HG03139 (cell line): ENCODE data around the gene GP2.
"Not testable (repeated sequence)": the region's sequence is repeated elsewhere in the genome, so short reads cannot be mapped to it uniquely, and the experiment has no call there.

ENCODE experiments used
- ATAC-seq: cut with Tn5 transposase; IDR thresholded peaks from one replicate; pipeline ENCODE4 v1.9.1; 2021; ENCODE audit not compliant: unreplicated experiment

Gene GP2

GRCh38 chr16:20326321-20326720 lies 992 bp downstream of the GP2 start:
- ATAC-seq, result no peak

- no peak for ATAC-seq
These were observed 2.3 kb downstream of the GP2 start for GRCh38 chr16:20325005-20325404.

GRCh38 chr16:20323591-20324117 lies 3.7 kb downstream of the GP2 start:
- no peak for ATAC-seq

- ATAC-seq, result no peak
These were observed 4.6 kb downstream of the GP2 start for GRCh38 chr16:20322696-20323095.

GRCh38 chr16:20321671-20322070 lies 5.6 kb downstream of the GP2 start:
- ATAC-seq, result no peak

- ATAC-seq, result not testable (repeated sequence)
These were observed 6.3 kb downstream of the GP2 start for GRCh38 chr16:20321051-20321450.

- no peak for ATAC-seq
These were observed 6.7 kb downstream of the GP2 start for GRCh38 chr16:20320592-20320991.

GRCh38 chr16:20320178-20320577 lies 7.1 kb downstream of the GP2 start:
- no peak for ATAC-seq

- no peak for ATAC-seq
These were observed 7.9 kb downstream of the GP2 start for GRCh38 chr16:20319406-20319805.

GRCh38 chr16:20318437-20318836 lies 8.9 kb downstream of the GP2 start:
- no peak for ATAC-seq

GRCh38 chr16:20318006-20318405 lies 9.3 kb downstream of the GP2 start:
- ATAC-seq, result no peak

- ATAC-seq, result no peak
These were observed 10.2 kb downstream of the GP2 start for GRCh38 chr16:20317117-20317516.

GRCh38 chr16:20316715-20317114 lies 10.6 kb downstream of the GP2 start:
- no peak for ATAC-seq

GRCh38 chr16:20315764-20316163 lies 11.5 kb downstream of the GP2 start:
- ATAC-seq, result no peak

GRCh38 chr16:20314575-20314974 lies 12.7 kb downstream of the GP2 start:
- no peak for ATAC-seq

- no peak for ATAC-seq
These were observed 13.6 kb downstream of the GP2 start for GRCh38 chr16:20313741-20314140.

- not testable (repeated sequence) for ATAC-seq
These were observed 14.7 kb downstream of the GP2 start for GRCh38 chr16:20312536-20313095.

- no peak for ATAC-seq
These were observed 15.8 kb downstream of the GP2 start for GRCh38 chr16:20311548-20311947.

- ATAC-seq, result no peak
These were observed 16.6 kb downstream of the GP2 start for GRCh38 chr16:20310421-20311395.

- ATAC-seq, result no peak
These were observed 17.5 kb downstream of the GP2 start for GRCh38 chr16:20309786-20310185.

- no peak for ATAC-seq
These were observed 18.3 kb downstream of the GP2 start for GRCh38 chr16:20308801-20309590.
